Uterus (tissue), 2 donors: Measurements from ENCODE around the gene ELP4.
"Not testable (repeated sequence)": the region's sequence is repeated elsewhere in the genome, so short reads cannot be mapped to it uniquely, and the experiment has no call there.

Experiments
- POLR2A ChIP-seq, 2 donors: fragments of 450-650 bp; IDR thresholded peaks; one replicate each; pipeline ENCODE4 v1.6.1; 2016; ENCODE audit warnings: antibody characterized with exemption in 2 of 2, mild to moderate bottlenecking in 1 of 2, moderate library complexity in 1 of 2
- TF ChIP-seq, protein P1 (sequence below), 4 experiments: fragments of 200-600 bp in 2 of 4; fragments of 450-650 bp in 2 of 4; sonication (generic) in 2 of 4; IDR thresholded peaks; one replicate each; pipeline ENCODE4 v1.5.1; 2016 to 2019; ENCODE audit warnings: antibody characterized with exemption in 4 of 4, mild to moderate bottlenecking in 2 of 4, moderate library complexity in 1 of 4

DNA sequence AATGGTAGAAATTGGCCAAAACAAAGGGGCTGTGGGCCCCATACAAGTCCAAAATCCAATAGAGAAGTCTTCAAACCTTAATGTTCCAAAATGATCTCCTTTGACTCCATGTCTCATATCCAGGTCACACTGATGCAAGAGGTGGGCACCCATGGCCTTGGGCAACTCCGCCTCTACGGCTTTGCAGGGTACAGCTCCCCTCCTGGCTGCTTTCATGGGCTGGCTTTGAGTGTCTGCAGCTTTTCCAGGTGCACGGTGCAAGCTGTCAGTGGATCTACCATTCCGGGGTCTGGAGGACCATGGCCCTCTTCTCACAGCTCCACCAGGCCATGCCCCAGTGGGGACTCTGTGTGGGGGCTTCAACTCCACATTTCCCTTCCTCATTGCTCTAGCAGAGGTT is 15.8 kb upstream of the ELP4 start:
- TF ChIP-seq, protein P1, sequence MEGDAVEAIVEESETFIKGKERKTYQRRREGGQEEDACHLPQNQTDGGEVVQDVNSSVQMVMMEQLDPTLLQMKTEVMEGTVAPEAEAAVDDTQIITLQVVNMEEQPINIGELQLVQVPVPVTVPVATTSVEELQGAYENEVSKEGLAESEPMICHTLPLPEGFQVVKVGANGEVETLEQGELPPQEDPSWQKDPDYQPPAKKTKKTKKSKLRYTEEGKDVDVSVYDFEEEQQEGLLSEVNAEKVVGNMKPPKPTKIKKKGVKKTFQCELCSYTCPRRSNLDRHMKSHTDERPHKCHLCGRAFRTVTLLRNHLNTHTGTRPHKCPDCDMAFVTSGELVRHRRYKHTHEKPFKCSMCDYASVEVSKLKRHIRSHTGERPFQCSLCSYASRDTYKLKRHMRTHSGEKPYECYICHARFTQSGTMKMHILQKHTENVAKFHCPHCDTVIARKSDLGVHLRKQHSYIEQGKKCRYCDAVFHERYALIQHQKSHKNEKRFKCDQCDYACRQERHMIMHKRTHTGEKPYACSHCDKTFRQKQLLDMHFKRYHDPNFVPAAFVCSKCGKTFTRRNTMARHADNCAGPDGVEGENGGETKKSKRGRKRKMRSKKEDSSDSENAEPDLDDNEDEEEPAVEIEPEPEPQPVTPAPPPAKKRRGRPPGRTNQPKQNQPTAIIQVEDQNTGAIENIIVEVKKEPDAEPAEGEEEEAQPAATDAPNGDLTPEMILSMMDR (IDR thresholded peaks at IDR 0.05): not testable (repeated sequence)
- TF ChIP-seq POLR2A (IDR thresholded peaks at IDR 0.05): not testable (repeated sequence)
